Pancreas (tissue), 10 donors: ENCODE results near the gene SAMD14. TPM values are rescaled to one million over a fixed set of nuclear protein-coding genes. Genes with fewer than 3 reads are reported as not detected.

ENCODE experiments used
- ATAC-seq, 4 donors: fragments of 200-7000 bp; cut with Tn5 transposase; one replicate each; pipeline versions ENCODE4 v1.8.0 to v1.9.1; 2020; ENCODE audit warnings: mild to moderate bottlenecking in 4 of 4, moderate library complexity in 4 of 4
- DNase-seq, 6 donors: peaks; one replicate each; pipeline ENCODE4 v3.0.0-alpha.2; 2020
- FAIRE-seq: peaks from 2 replicates; lab custom pipeline; 2012; peaks lifted over from hg19 to GRCh38; lab: Jason Lieb, UNC
- H3K27ac ChIP-seq, 4 donors: fragments of 200-600 bp; sonication (generic); 1 replicate in 3 of 4; 2 replicates in 1 of 4; pipeline versions ENCODE4 v1.5.0 to v1.8.0; 2020
- H3K27me3 ChIP-seq, 4 donors: fragments of 200-600 bp; one replicate each; pipeline ENCODE4 v1.8.0; 2021
- H3K36me3 ChIP-seq, 3 donors: fragments of 200-600 bp; sonication (generic) in 1 of 3; one replicate each; pipeline versions ENCODE4 v1.5.0 to v1.8.0; 2020 to 2021
- H3K4me1 ChIP-seq, 3 donors: fragments of 200-600 bp; one replicate each; pipeline ENCODE4 v1.8.0; 2021
- H3K4me3 ChIP-seq, 4 donors: fragments of 200-600 bp; sonication (generic) in 2 of 4; one replicate each; pipeline versions ENCODE4 v1.5.0 to v1.8.0; 2020 to 2021
- H3K9me3 ChIP-seq, 4 donors: fragments of 200-600 bp; one replicate each; pipeline ENCODE4 v1.8.0; 2021
- CTCF ChIP-seq, 4 donors: fragments of 200-600 bp; sonication (generic) in 3 of 4; IDR thresholded peaks; one replicate each; pipeline versions ENCODE4 v1.5.0 to v1.8.0; 2021; ENCODE audit warnings: antibody characterized with exemption in 4 of 4
- WGBS, 2 donors: extraction: QIAGEN DNeasy Blood & Tissue Kit; methylation state at CpG; one replicate each; pipeline ENCODE4 v1.1.7; 2013; 5-methylcytosine and 5-hydroxymethylcytosine counted together
- intact Hi-C, 3 donors: fragments of 100-400 bp; cut with DNase I; formaldehyde crosslinking; loops; one replicate each; pipeline versions ENCODE4 v1.11.1 to v1.14.2; 2022
- polyA plus RNA-seq, 2 donors: library from polyadenylated mRNA; stranded (reverse); fragments of 200-250 nt; gene quantifications; one replicate each; pipeline ENCODE4 v1.2.3, GENCODE V29; 2013
- total RNA-seq, 6 donors: library from RNA; stranded (reverse); fragmentation: NEBNext Ultra II Directional in 4 of 6; extraction: Animal tissue kit (Norgen Biotek cat#: 25700) in 4 of 6; gene quantifications; one replicate each; pipeline versions ENCODE4 v1.2.1 to v1.2.4, GENCODE V29; 2021 to 2023
- donor health status: healthy with polysubstance abuse.
- donor health status: DM: no; HTN: no; CAD: no; lungs with moderate emphysema.
- donor health status: DM: no; HTN: no; CAD: no.
- donor health status: control.
- donor health status: control.
- donor health status: Bipolar disorder and iron deficiency.
- donor health status: DM: yes; HTN: yes; CAD: no.
- donor health status: DM: no; HTN: no; CAD: no.
- donor health status: DM: no; HTN: no; CAD: no.
- donor health status: DM: yes; HTN: yes; CAD: no.

Gene SAMD14
- total and polyA plus RNA-seq, 8 donors = 0.09 to 1.3 (median 0.61) TPM

GRCh38 chr17:50097455-50097854 is 32.5 kb downstream of the SAMD14 start:
- no peaks in the 10 kb centered on the region for H3K27me3 ChIP-seq
- no peak overlapping the region for H3K4me3 ChIP-seq
- H3K27ac ChIP-seq = no peak overlapping the region
- intact Hi-C loops = no loop called here
- DNase-seq = no peak
- no peak for FAIRE-seq
- TF ChIP-seq CTCF (IDR thresholded peaks at IDR 0.05) = no peak
- H3K4me1 ChIP-seq = peaks cover 27 to 30% (median 27%) of the 10 kb centered on the region in 3 donors
- H3K36me3 ChIP-seq = peaks cover 0 to 11% (median 7%) of the 10 kb centered on the region in 3 donors
- no peaks in the 10 kb centered on the region for H3K9me3 ChIP-seq
- ATAC-seq = no peak
- WGBS, 2 donors = 69 to 88% methylated on average over 7 of the region's 7 CpGs

GRCh38 chr17:50096758-50097157 is 33.2 kb downstream of the SAMD14 start:
- no peaks in the 10 kb centered on the region for H3K9me3 ChIP-seq
- DNase-seq = peak in 2 of 6 donors; percentile 38 to 50
- TF ChIP-seq CTCF (IDR thresholded peaks at IDR 0.05) = no peak
- H3K4me1 ChIP-seq = peaks cover 20 to 25% (median 20%) of the 10 kb centered on the region in 3 donors
- H3K27me3 ChIP-seq = no peaks in the 10 kb centered on the region
- intact Hi-C loops = no loop called here
- 58 to 60% methylated on average over 3 of the region's 3 CpGs for WGBS, 2 donors
- no peak for ATAC-seq
- peaks cover 0 to 11% (median 7%) of the 10 kb centered on the region in 3 donors for H3K36me3 ChIP-seq
- H3K4me3 ChIP-seq = peak overlapping the region in 1 of 4 donors; percentile 86
- H3K27ac ChIP-seq = peak overlapping the region in 2 of 4 donors; percentile 26 to 67
- FAIRE-seq = no peak

- ATAC-seq (no peak), DNase-seq (peak in 1 of 6 donors; percentile 62), FAIRE-seq (no peak)
- H3K4me1 ChIP-seq = peaks cover 13 to 19% (median 14%) of the 10 kb centered on the region in 3 donors
- no peak for TF ChIP-seq CTCF (IDR thresholded peaks at IDR 0.05)
- intact Hi-C loops = no loop called here
- peak overlapping the region; percentile 13 to 74 (median 66) for H3K27ac ChIP-seq
- no peaks in the 10 kb centered on the region for H3K27me3 ChIP-seq
- WGBS, 2 donors = 5 to 16% methylated on average over 6 of the region's 6 CpGs
- H3K4me3 ChIP-seq = peak overlapping the region; percentile 41 to 88 (median 81)
- H3K9me3 ChIP-seq = no peaks in the 10 kb centered on the region
- H3K36me3 ChIP-seq = peaks cover 0 to 11% (median 7%) of the 10 kb centered on the region in 3 donors
Measured at GRCh38 chr17:50096092-50096491, 33.9 kb downstream of the SAMD14 start.

GRCh38 chr17:50095626-50096037 is 34.3 kb downstream of the SAMD14 start:
- Histone ChIP-seq H3K9me3 (no peaks in the 10 kb centered on the region), H3K36me3 (peaks cover 0 to 11% (median 7%) of the 10 kb centered on the region in 3 donors), H3K4me3 (peak overlapping the region; percentile 41 to 88 (median 81)), H3K4me1 (peaks cover 9 to 14% (median 11%) of the 10 kb centered on the region in 3 donors), H3K27ac (peak overlapping the region; percentile 13 to 74 (median 66)), H3K27me3 (no peaks in the 10 kb centered on the region)
- WGBS, 2 donors = 0 to 1% methylated on average over 12 of the region's 12 CpGs
- TF ChIP-seq CTCF (IDR thresholded peaks at IDR 0.05) = no peak
- no peak for ATAC-seq
- DNase-seq = no peak
- no peak for FAIRE-seq
- intact Hi-C loops = no loop called here
